Activated CD4-positive, alpha-beta T cell treated with anti-CD3 and anti-CD28 coated beads for 36 hours (primary cell): ENCODE data around the gene GSG1L2. TPM values are rescaled to one million over a fixed set of nuclear protein-coding genes. Genes with fewer than 3 reads are reported as not detected.

ENCODE experiments used
- ATAC-seq: fragments of 200-7000 bp; cut with Tn5 transposase; one replicate; pipeline ENCODE4 v1.10.0; 2021; ENCODE audit warnings: mild to moderate bottlenecking, moderate library complexity
- CTCF ChIA-PET: fragments of 350-600 bp; sonication (Branson Sonifier 250); formaldehyde crosslinking; loops from one replicate; lab custom pipeline; 2021; ENCODE audit warnings: antibody characterized with exemption; lab: Charles Lee
- POLR2A ChIA-PET: fragments of 350-600 bp; sonication (Branson Sonifier 250); formaldehyde crosslinking; loops from one replicate; lab custom pipeline; 2021; ENCODE audit warnings: antibody characterized with exemption, inconsistent platforms; lab: Charles Lee
- DNase-seq: peaks from one replicate; pipeline ENCODE4 v3.0.0-alpha.2; 2020
- H3K27ac Mint-ChIP-seq: one replicate; pipeline ENCODE4 v1.8.0; 2021; ENCODE audit warnings: mixed read lengths
- H3K27me3 Mint-ChIP-seq: one replicate; pipeline ENCODE4 v1.8.0; 2021; ENCODE audit warnings: mixed read lengths
- H3K36me3 Mint-ChIP-seq: one replicate; pipeline ENCODE4 v1.8.0; 2021; ENCODE audit warnings: low read depth, mixed read lengths
- H3K4me1 Mint-ChIP-seq: one replicate; pipeline ENCODE4 v1.8.0; 2021; ENCODE audit warnings: mixed read lengths
- H3K4me3 Mint-ChIP-seq: one replicate; pipeline ENCODE4 v1.8.0; 2021; ENCODE audit warnings: mild to moderate bottlenecking, moderate library complexity, mixed read lengths
- H3K9me3 Mint-ChIP-seq: one replicate; pipeline ENCODE4 v1.8.0; 2021; ENCODE audit warnings: low read depth, mixed read lengths
- intact Hi-C, 2 experiments: fragments of 100-400 bp; cut with DNase I in 1 of 2; cut with micrococcal nuclease in 1 of 2; formaldehyde crosslinking; loops; one replicate each; pipeline versions ENCODE4 v1.14.2 to v1.15.1; 2022 to 2024; cut with DNase I, micrococcal nuclease
- total RNA-seq, 2 experiments: library from RNA; stranded (reverse); gene quantifications; one replicate each; pipeline ENCODE4 v1.2.3, GENCODE V29; 2021

GSG1L2 gene
- total RNA-seq, 2 experiments from 2014 or later = not detected

- Mint-ChIP-seq H3K4me1 (no peaks in the 10 kb centered on the region), H3K4me3 (no peak overlapping the region), H3K27ac (no peak overlapping the region), H3K36me3 (no peaks in the 10 kb centered on the region), H3K9me3 (no peaks in the 10 kb centered on the region), H3K27me3 (peaks cover 8% of the 10 kb centered on the region)
- CTCF ChIA-PET = no interaction called here
- ATAC-seq (no peak), DNase-seq (no peak)
- intact Hi-C loops = no loop called here
- POLR2A ChIA-PET = no interaction called here
Measured at GRCh38 chr17:9806699-9807098, 15.2 kb downstream of the GSG1L2 start.

GRCh38 chr17:9805769-9806168, 16.1 kb downstream of the GSG1L2 start:
- Mint-ChIP-seq H3K4me1 (no peaks in the 10 kb centered on the region), H3K27me3 (peaks cover 8% of the 10 kb centered on the region), H3K9me3 (no peaks in the 10 kb centered on the region), H3K36me3 (no peaks in the 10 kb centered on the region), H3K4me3 (no peak overlapping the region), H3K27ac (no peak overlapping the region)
- CTCF ChIA-PET = interaction anchor here (0.7 kb wide), 1 partner anchor 13 kb away, joined by 3 read pairs; no protein-coding TSS in a partner anchor
- POLR2A ChIA-PET = no interaction called here
- intact Hi-C loops = no loop called here
- ATAC-seq (no peak), DNase-seq (no peak)

GRCh38 chr17:9802697-9803096, 19.2 kb downstream of the GSG1L2 start:
- Mint-ChIP-seq H3K9me3 (no peaks in the 10 kb centered on the region), H3K4me3 (no peak overlapping the region), H3K27me3 (peaks cover 9% of the 10 kb centered on the region), H3K4me1 (no peaks in the 10 kb centered on the region), H3K27ac (no peak overlapping the region), H3K36me3 (no peaks in the 10 kb centered on the region)
- ChIA-PET POLR2A (no interaction called here), CTCF (no interaction called here)
- ATAC-seq = no peak
- intact Hi-C loops = no loop called here
- no peak for DNase-seq

- ATAC-seq (no peak), DNase-seq (no peak)
- H3K27me3 Mint-ChIP-seq = peaks cover 9% of the 10 kb centered on the region
- H3K9me3 Mint-ChIP-seq = no peaks in the 10 kb centered on the region
- intact Hi-C loops = no loop called here
- ChIA-PET POLR2A (no interaction called here), CTCF (no interaction called here)
- H3K4me1 Mint-ChIP-seq = no peaks in the 10 kb centered on the region
- no peaks in the 10 kb centered on the region for H3K36me3 Mint-ChIP-seq
- no peak overlapping the region for H3K4me3 Mint-ChIP-seq
- H3K27ac Mint-ChIP-seq = no peak overlapping the region
Measured at GRCh38 chr17:9802294-9802693, 19.6 kb downstream of the GSG1L2 start.

GRCh38 chr17:9801505-9801904, 20.4 kb downstream of the GSG1L2 start:
- Mint-ChIP-seq H3K27ac (no peak overlapping the region), H3K4me3 (no peak overlapping the region), H3K4me1 (no peaks in the 10 kb centered on the region), H3K27me3 (peaks cover 10% of the 10 kb centered on the region), H3K36me3 (no peaks in the 10 kb centered on the region), H3K9me3 (no peaks in the 10 kb centered on the region)
- intact Hi-C loops = no loop called here
- CTCF ChIA-PET = no interaction called here
- ATAC-seq (no peak), DNase-seq (no peak)
- POLR2A ChIA-PET = no interaction called here

- Mint-ChIP-seq H3K4me1 (no peaks in the 10 kb centered on the region), H3K27ac (no peak overlapping the region), H3K27me3 (peaks cover 14% of the 10 kb centered on the region), H3K4me3 (no peak overlapping the region), H3K36me3 (no peaks in the 10 kb centered on the region), H3K9me3 (no peaks in the 10 kb centered on the region)
- no peak for ATAC-seq
- intact Hi-C loops = loop anchor here in 1 of 2 experiments (10.0 kb wide), 1 partner anchor 84 kb away; no protein-coding TSS in a partner anchor
- DNase-seq = no peak
- CTCF ChIA-PET = no interaction called here
- POLR2A ChIA-PET = no interaction called here
Measured at GRCh38 chr17:9798724-9799123, 23.2 kb downstream of the GSG1L2 start.

- Mint-ChIP-seq H3K27ac (no peak overlapping the region), H3K9me3 (no peaks in the 10 kb centered on the region)
Measured at GRCh38 chr17:9798008-9798407, 23.9 kb downstream of the GSG1L2 start.

GRCh38 chr17:9792181-9792840, 29.6 kb downstream of the GSG1L2 start:
- no peak overlapping the region for H3K27ac Mint-ChIP-seq
- CTCF ChIA-PET = interaction anchor here (0.9 kb wide), 1 partner anchor 13 kb away, joined by 3 read pairs; no protein-coding TSS in a partner anchor
- intact Hi-C loops = loop anchor here in 1 of 2 experiments (10.0 kb wide), 1 partner anchor 78 kb away; no protein-coding TSS in a partner anchor
- ATAC-seq = no peak
- H3K27me3 Mint-ChIP-seq = peaks cover 8% of the 10 kb centered on the region
- H3K4me3 Mint-ChIP-seq = no peak overlapping the region
- no peaks in the 10 kb centered on the region for H3K4me1 Mint-ChIP-seq
- DNase-seq = no peak
- POLR2A ChIA-PET = no interaction called here
- no peaks in the 10 kb centered on the region for H3K9me3 Mint-ChIP-seq
- no peaks in the 10 kb centered on the region for H3K36me3 Mint-ChIP-seq

More at GRCh38 chr17:9798008-9798407, 23.9 kb downstream of the GSG1L2 start:
- H3K36me3 Mint-ChIP-seq = no peaks in the 10 kb centered on the region
- ChIA-PET POLR2A (no interaction called here), CTCF (no interaction called here)
- intact Hi-C loops = loop anchor here in 1 of 2 experiments (10.0 kb wide), 1 partner anchor 83 kb away; no protein-coding TSS in a partner anchor
- H3K4me3 Mint-ChIP-seq = no peak overlapping the region
- ATAC-seq (no peak), DNase-seq (no peak)
- H3K27me3 Mint-ChIP-seq = peaks cover 14% of the 10 kb centered on the region
- H3K4me1 Mint-ChIP-seq = no peaks in the 10 kb centered on the region

- peaks cover 4% of the 10 kb centered on the region for H3K27me3 Mint-ChIP-seq
- no peaks in the 10 kb centered on the region for H3K4me1 Mint-ChIP-seq
- no peak for DNase-seq
- no peak for ATAC-seq
- ChIA-PET CTCF (interaction anchor here (0.6 kb wide), 2 partner anchors 9 to 296 kb away, joined by 3 to 4 read pairs; no protein-coding TSS in a partner anchor), POLR2A (no interaction called here)
- intact Hi-C loops = loop anchor here in 1 of 2 experiments (10.0 kb wide), 1 partner anchor 76 kb away; no protein-coding TSS in a partner anchor
- H3K4me3 Mint-ChIP-seq = no peak within 1 kb of the TSS
- no peaks in the 10 kb centered on the region for H3K9me3 Mint-ChIP-seq
- H3K27ac Mint-ChIP-seq = no peak within 1 kb of the TSS
- no peaks in the 10 kb centered on the region for H3K36me3 Mint-ChIP-seq
Measured at GRCh38 chr17:9790889-9791876, 30.7 kb downstream of the GSG1L2 start, which contains the start of gene DHRS7C. TSS of gene DHRS7C (minus strand) at chr17:9791592. CDS start at chr17:9791284, 308 bp downstream.

- Mint-ChIP-seq H3K9me3 (no peaks in the 10 kb centered on the region), H3K27ac (no peak overlapping the region), H3K4me3 (no peak overlapping the region), H3K36me3 (no peaks in the 10 kb centered on the region), H3K27me3 (no peaks in the 10 kb centered on the region), H3K4me1 (no peaks in the 10 kb centered on the region)
- ChIA-PET POLR2A (no interaction called here), CTCF (no interaction called here)
- ATAC-seq = no peak
- DNase-seq = no peak
- intact Hi-C loops = loop anchor here in 1 of 2 experiments (10.0 kb wide), 1 partner anchor 76 kb away; no protein-coding TSS in a partner anchor
Measured at GRCh38 chr17:9790316-9790715, 31.6 kb downstream of the GSG1L2 start.

GRCh38 chr17:9788601-9789000, 33.3 kb downstream of the GSG1L2 start:
- Mint-ChIP-seq H3K27ac (no peak overlapping the region), H3K4me1 (no peaks in the 10 kb centered on the region), H3K4me3 (no peak overlapping the region), H3K9me3 (no peaks in the 10 kb centered on the region), H3K27me3 (no peaks in the 10 kb centered on the region), H3K36me3 (no peaks in the 10 kb centered on the region)
- ChIA-PET CTCF (no interaction called here), POLR2A (no interaction called here)
- no peak for DNase-seq
- no peak for ATAC-seq
- intact Hi-C loops = no loop called here
